Lower leg skin (tissue), 4 donors: ENCODE data around the gene BORCS5. TPM values are rescaled to one million over a fixed set of nuclear protein-coding genes. Genes with fewer than 3 reads are reported as not detected.
A peak's percentile ranks its signal among the peaks of the same experiment; 100 is the strongest.

Experiments
- DNase-seq, 2 donors: peaks; one replicate each; pipeline ENCODE4 v3.0.0-alpha.2; 2019; ENCODE audit warnings: low spot score in 2 of 2
- H3K4me3 ChIP-seq: fragments of 200-600 bp; sonication (generic); 2 replicates; pipeline ENCODE4 v1.5.1; 2017; ENCODE audit warnings: mild to moderate bottlenecking, low read depth; ENCODE audit not compliant: poor library complexity, severe bottlenecking
- POLR2A ChIP-seq, 2 donors: fragments of 450-650 bp; IDR thresholded peaks; one replicate each; pipeline ENCODE4 v1.6.1; 2016 to 2017; ENCODE audit warnings: antibody characterized with exemption in 2 of 2, mild to moderate bottlenecking in 1 of 2, moderate library complexity in 1 of 2
- WGBS, 2 donors: methylation state at CpG; one replicate each; pipeline ENCODE4 v1.1.5; 2018; 5-methylcytosine and 5-hydroxymethylcytosine counted together
- intact Hi-C: fragments of 100-400 bp; cut with DNase I; formaldehyde crosslinking; loops from one replicate; pipeline ENCODE4 v1.15.0; 2023; ENCODE audit warnings: low total_unique reads
- total RNA-seq, 4 donors: library from RNA; depleted of rRNA; stranded (reverse); fragments of >200 nt; gene quantifications; one replicate each; pipeline ENCODE4 v1.1.0, GENCODE V29; 2016
- TF ChIP-seq, protein P1 (sequence below), 3 donors: fragments of 450-650 bp; IDR thresholded peaks; one replicate each; pipeline ENCODE4 v1.5.1; 2016; ENCODE audit warnings: antibody characterized with exemption in 3 of 3, mild to moderate bottlenecking in 3 of 3, moderate library complexity in 2 of 3

Gene BORCS5
- total RNA-seq, 4 donors from 2014 or later = 5.3 to 13.4 (median 10.1) TPM

DNA sequence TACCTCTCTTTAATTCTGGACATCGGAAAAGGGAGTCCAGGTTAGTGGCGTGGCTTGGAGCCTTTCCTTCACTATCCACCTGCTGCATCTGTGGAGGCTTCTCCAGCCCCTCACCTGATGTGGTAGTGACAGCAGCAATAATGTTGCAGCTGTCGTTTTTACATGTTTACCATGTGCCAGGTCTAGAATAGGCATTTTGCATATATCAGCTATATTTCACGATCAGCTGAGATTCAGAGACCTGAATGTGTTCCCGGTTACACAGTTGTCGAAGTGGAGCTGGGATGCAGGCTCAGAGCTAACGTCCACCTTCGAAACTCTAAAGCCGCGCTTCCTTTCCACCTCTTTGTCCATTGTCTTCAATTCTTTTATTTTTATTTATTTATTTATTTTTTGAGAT is 91.0 kb downstream of the BORCS5 start:
- no peak for DNase-seq
- intact Hi-C loops = no loop called here
- no peak for TF ChIP-seq POLR2A (IDR thresholded peaks at IDR 0.05)
- TF ChIP-seq, protein P1, sequence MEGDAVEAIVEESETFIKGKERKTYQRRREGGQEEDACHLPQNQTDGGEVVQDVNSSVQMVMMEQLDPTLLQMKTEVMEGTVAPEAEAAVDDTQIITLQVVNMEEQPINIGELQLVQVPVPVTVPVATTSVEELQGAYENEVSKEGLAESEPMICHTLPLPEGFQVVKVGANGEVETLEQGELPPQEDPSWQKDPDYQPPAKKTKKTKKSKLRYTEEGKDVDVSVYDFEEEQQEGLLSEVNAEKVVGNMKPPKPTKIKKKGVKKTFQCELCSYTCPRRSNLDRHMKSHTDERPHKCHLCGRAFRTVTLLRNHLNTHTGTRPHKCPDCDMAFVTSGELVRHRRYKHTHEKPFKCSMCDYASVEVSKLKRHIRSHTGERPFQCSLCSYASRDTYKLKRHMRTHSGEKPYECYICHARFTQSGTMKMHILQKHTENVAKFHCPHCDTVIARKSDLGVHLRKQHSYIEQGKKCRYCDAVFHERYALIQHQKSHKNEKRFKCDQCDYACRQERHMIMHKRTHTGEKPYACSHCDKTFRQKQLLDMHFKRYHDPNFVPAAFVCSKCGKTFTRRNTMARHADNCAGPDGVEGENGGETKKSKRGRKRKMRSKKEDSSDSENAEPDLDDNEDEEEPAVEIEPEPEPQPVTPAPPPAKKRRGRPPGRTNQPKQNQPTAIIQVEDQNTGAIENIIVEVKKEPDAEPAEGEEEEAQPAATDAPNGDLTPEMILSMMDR (IDR thresholded peaks at IDR 0.05) = no peak
- no peak overlapping the region for H3K4me3 ChIP-seq
- WGBS, 2 donors = 97% methylated on average over 10 of the region's 10 CpGs

DNA sequence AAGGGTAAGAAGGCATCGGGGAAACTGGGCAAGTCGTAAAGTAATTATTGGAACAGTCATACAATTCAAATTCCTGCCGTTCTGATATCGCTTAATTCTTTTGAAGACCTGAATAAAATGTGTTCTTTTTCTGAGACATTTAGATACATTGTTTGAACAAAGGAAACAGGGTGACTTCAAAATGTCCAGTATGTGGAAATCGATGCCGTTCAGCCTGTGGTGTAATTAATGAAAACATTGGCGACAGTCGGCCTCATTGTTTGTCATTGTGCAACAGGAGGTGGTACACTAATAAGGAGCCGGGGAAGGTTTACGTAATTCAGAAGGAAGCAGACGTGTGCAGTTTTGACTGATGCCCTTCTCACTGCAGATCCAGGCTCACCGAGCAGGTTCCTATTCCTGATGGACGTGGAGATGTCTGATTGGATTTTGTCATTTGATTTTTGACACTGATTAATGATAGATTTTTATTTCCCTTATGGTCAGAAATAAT is 92.7 kb downstream of the BORCS5 start:
- TF ChIP-seq, protein P1 (IDR thresholded peaks at IDR 0.05) = no peak
- no peak for TF ChIP-seq POLR2A (IDR thresholded peaks at IDR 0.05)
- no peak overlapping the region for H3K4me3 ChIP-seq
- DNase-seq = peak in 1 of 2 donors; percentile 54
- intact Hi-C loops = no loop called here
- WGBS, 2 donors = 69 to 77% methylated on average over 13 of the region's 13 CpGs

DNA sequence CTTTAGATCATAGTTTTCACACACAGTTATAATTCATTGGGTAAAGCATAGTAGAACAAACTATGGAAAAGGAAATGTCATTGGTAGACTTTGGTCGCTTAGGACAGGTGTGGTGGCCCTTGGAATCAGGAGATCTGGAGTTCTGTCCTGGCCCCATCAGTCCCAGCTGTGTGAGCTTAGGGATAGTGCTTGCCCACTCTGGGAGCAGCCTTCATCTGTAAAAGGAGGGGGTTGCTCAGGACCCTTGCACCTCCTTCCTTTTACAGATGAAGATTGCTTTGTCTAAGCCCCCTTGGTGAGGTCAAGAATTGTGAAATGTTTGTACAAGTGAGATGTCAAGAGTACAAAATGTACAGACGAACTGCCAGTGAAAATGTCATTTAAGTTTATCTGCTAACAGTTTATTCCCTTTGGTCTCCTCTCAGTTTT is 93.2 kb downstream of the BORCS5 start:
- 93 to 95% methylated on average over 2 of the region's 2 CpGs for WGBS, 2 donors
- TF ChIP-seq POLR2A (IDR thresholded peaks at IDR 0.05) = no peak
- no peak overlapping the region for H3K4me3 ChIP-seq
- intact Hi-C loops = no loop called here
- DNase-seq = no peak

DNA sequence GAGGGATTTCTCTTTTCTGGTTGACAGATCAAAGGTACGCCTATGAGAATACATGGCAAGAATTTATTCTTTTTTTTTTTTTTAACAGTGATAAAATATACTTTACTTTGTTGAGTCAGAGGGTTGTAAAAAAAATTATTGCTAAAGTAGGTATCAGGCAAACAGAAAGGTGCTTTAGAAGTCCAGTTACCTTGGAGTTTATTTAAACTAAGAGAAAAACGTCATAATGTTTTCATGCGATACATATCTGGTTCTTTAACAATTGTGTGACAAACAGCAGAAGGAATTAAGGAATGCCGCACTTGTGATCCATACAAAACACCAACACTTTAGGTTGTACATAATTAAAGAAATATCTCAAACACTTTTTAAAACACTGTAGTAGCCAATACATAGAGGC is 94.2 kb downstream of the BORCS5 start:
- intact Hi-C loops = no loop called here
- WGBS, 2 donors = 94 to 95% methylated on average over 4 of the region's 4 CpGs
- no peak for DNase-seq
- no peak overlapping the region for H3K4me3 ChIP-seq
- TF ChIP-seq, protein P1 (IDR thresholded peaks at IDR 0.05) = no peak
- TF ChIP-seq POLR2A (IDR thresholded peaks at IDR 0.05) = no peak

DNA sequence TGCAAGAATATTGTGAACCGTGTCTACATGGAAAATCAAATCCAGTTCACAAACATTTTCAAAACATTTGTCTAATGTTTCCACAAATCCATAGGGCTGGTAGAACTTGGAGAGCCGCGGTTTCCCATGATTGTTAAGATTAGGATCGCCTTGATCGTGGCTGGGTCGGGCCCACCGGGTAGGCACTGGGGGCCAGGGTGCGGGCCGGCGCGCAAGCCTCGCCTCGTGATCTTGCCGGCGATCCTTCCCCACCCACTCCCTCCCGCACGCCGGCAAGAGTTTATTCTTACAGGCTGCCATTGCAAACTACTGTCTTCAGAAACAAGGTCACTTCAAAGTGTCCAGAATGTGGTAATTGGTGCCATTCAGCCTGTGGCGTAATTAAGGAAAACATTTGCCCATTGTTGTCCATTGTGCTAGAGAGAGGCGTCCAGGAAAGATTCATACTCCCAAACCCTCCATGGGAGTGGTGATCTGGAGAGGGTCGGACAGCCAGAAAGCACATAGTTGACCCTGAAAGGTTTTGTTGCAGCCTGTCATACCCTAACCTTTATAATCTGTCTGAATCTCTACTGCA is 95.5 kb downstream of the BORCS5 start:
- no peak overlapping the region for H3K4me3 ChIP-seq
- intact Hi-C loops = no loop called here
- no peak for DNase-seq
- TF ChIP-seq POLR2A (IDR thresholded peaks at IDR 0.05) = no peak
- TF ChIP-seq, protein P1 (IDR thresholded peaks at IDR 0.05) = no peak
- WGBS, 2 donors = 89 to 93% methylated on average over 21 of the region's 21 CpGs

DNA sequence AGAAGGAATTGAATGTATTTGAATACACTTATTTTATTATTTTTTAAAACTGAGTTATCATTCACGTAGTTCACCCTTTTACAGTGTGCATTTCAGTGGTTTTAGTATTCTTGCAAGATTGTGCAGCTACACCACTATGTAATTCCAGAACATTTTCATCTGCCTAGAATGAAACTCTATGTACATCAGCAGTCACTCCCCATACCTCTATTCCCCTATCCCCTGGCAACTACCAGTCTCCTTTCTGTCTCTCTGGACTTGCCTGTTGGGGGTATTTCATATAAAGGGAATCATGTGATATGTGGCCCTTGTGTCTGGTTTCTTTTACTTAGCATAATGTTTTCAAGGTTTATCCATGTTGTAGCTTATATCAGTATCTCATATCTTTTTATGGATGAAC is 96.8 kb downstream of the BORCS5 start:
- DNase-seq = no peak
- no peak for TF ChIP-seq POLR2A (IDR thresholded peaks at IDR 0.05)
- TF ChIP-seq, protein P1 (IDR thresholded peaks at IDR 0.05) = no peak
- H3K4me3 ChIP-seq = no peak overlapping the region
- 95 to 100% methylated on average over 1 of the region's 1 CpG for WGBS, 2 donors
- intact Hi-C loops = no loop called here
